ENCODE data around the gene DTWD2.

Gene DTWD2

GRCh38 chr5:118832974-118833373 lies 155.4 kb downstream of the DTWD2 start:
- Histone ChIP-seq H4K20me1 (ENCODE audit: insufficient read depth) (no peaks in the 10 kb centered on the region), H3K79me2 (ENCODE audit: insufficient read depth, low read depth) (no peaks in the 10 kb centered on the region), H3K4me2 (no peak overlapping the region), H3K9ac (no peak overlapping the region), H2AFZ (ENCODE audit: low read depth) (no peak overlapping the region), H3K4me3 (IDR thresholded peaks at IDR 0.05; ENCODE audit: insufficient read depth, low read depth, low read length) (no peak overlapping the region), H3K4me1 (ENCODE audit: low read depth, poor library complexity, severe bottlenecking) (no peaks in the 10 kb centered on the region), H3K36me3 (ENCODE audit: insufficient read depth) (no peaks in the 10 kb centered on the region), H3K27me3 (ENCODE audit: insufficient read depth, low read depth) (no peaks in the 10 kb centered on the region), H3K27ac (no peak overlapping the region)
- TF ChIP-seq, protein P1, sequence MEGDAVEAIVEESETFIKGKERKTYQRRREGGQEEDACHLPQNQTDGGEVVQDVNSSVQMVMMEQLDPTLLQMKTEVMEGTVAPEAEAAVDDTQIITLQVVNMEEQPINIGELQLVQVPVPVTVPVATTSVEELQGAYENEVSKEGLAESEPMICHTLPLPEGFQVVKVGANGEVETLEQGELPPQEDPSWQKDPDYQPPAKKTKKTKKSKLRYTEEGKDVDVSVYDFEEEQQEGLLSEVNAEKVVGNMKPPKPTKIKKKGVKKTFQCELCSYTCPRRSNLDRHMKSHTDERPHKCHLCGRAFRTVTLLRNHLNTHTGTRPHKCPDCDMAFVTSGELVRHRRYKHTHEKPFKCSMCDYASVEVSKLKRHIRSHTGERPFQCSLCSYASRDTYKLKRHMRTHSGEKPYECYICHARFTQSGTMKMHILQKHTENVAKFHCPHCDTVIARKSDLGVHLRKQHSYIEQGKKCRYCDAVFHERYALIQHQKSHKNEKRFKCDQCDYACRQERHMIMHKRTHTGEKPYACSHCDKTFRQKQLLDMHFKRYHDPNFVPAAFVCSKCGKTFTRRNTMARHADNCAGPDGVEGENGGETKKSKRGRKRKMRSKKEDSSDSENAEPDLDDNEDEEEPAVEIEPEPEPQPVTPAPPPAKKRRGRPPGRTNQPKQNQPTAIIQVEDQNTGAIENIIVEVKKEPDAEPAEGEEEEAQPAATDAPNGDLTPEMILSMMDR (conservative IDR thresholded peaks at IDR 0.05; ENCODE audit: low read depth, low read length) = no peak

- no peak overlapping the region for H3K9ac ChIP-seq
- no peak overlapping the region for H3K4me3 ChIP-seq (IDR thresholded peaks at IDR 0.05; ENCODE audit: insufficient read depth, low read depth, low read length)
- no peaks in the 10 kb centered on the region for H3K27me3 ChIP-seq (ENCODE audit: insufficient read depth, low read depth)
- H3K27ac ChIP-seq = no peak overlapping the region
- H4K20me1 ChIP-seq (ENCODE audit: insufficient read depth) = no peaks in the 10 kb centered on the region
- TF ChIP-seq, protein P1 (conservative IDR thresholded peaks at IDR 0.05; ENCODE audit: low read depth, low read length) = no peak
- H3K36me3 ChIP-seq (ENCODE audit: insufficient read depth) = no peaks in the 10 kb centered on the region
- no peak overlapping the region for H2AFZ ChIP-seq (ENCODE audit: low read depth)
- no peak overlapping the region for H3K4me2 ChIP-seq
- H3K79me2 ChIP-seq (ENCODE audit: insufficient read depth, low read depth) = no peaks in the 10 kb centered on the region
- H3K4me1 ChIP-seq (ENCODE audit: low read depth, poor library complexity, severe bottlenecking) = no peaks in the 10 kb centered on the region
These were observed 163.1 kb downstream of the DTWD2 start for GRCh38 chr5:118825226-118825625.

GRCh38 chr5:118818604-118819003 lies 169.7 kb downstream of the DTWD2 start:
- Histone ChIP-seq H3K79me2 (ENCODE audit: insufficient read depth, low read depth) (no peaks in the 10 kb centered on the region), H3K27ac (no peak overlapping the region), H3K9ac (no peak overlapping the region), H3K27me3 (ENCODE audit: insufficient read depth, low read depth) (no peaks in the 10 kb centered on the region), H2AFZ (ENCODE audit: low read depth) (no peak overlapping the region), H3K4me3 (IDR thresholded peaks at IDR 0.05; ENCODE audit: insufficient read depth, low read depth, low read length) (no peak overlapping the region), H4K20me1 (ENCODE audit: insufficient read depth) (no peaks in the 10 kb centered on the region), H3K4me1 (ENCODE audit: low read depth, poor library complexity, severe bottlenecking) (no peaks in the 10 kb centered on the region), H3K36me3 (ENCODE audit: insufficient read depth) (no peaks in the 10 kb centered on the region), H3K4me2 (no peak overlapping the region)
- TF ChIP-seq, protein P1 (conservative IDR thresholded peaks at IDR 0.05; ENCODE audit: low read depth, low read length) = no peak

GRCh38 chr5:118808441-118808840 lies 179.9 kb downstream of the DTWD2 start:
- no peaks in the 10 kb centered on the region for H3K27me3 ChIP-seq (ENCODE audit: insufficient read depth, low read depth)
- TF ChIP-seq, protein P1 (conservative IDR thresholded peaks at IDR 0.05; ENCODE audit: low read depth, low read length) = no peak
- H2AFZ ChIP-seq (ENCODE audit: low read depth) = no peak overlapping the region
- no peaks in the 10 kb centered on the region for H3K4me1 ChIP-seq (ENCODE audit: low read depth, poor library complexity, severe bottlenecking)
- H4K20me1 ChIP-seq (ENCODE audit: insufficient read depth) = no peaks in the 10 kb centered on the region
- no peak overlapping the region for H3K4me2 ChIP-seq
- no peaks in the 10 kb centered on the region for H3K79me2 ChIP-seq (ENCODE audit: insufficient read depth, low read depth)
- H3K4me3 ChIP-seq (IDR thresholded peaks at IDR 0.05; ENCODE audit: insufficient read depth, low read depth, low read length) = no peak overlapping the region
- no peak overlapping the region for H3K27ac ChIP-seq
- no peak overlapping the region for H3K9ac ChIP-seq
- no peaks in the 10 kb centered on the region for H3K36me3 ChIP-seq (ENCODE audit: insufficient read depth)
